Measurements from ENCODE around the gene TMED4. TPM values are rescaled to one million over a fixed set of nuclear protein-coding genes. Genes with fewer than 3 reads are reported as not detected.

TMED4 gene
- total RNA-seq, 1 experiment from 2014 or later, result 62.4 TPM

DNA sequence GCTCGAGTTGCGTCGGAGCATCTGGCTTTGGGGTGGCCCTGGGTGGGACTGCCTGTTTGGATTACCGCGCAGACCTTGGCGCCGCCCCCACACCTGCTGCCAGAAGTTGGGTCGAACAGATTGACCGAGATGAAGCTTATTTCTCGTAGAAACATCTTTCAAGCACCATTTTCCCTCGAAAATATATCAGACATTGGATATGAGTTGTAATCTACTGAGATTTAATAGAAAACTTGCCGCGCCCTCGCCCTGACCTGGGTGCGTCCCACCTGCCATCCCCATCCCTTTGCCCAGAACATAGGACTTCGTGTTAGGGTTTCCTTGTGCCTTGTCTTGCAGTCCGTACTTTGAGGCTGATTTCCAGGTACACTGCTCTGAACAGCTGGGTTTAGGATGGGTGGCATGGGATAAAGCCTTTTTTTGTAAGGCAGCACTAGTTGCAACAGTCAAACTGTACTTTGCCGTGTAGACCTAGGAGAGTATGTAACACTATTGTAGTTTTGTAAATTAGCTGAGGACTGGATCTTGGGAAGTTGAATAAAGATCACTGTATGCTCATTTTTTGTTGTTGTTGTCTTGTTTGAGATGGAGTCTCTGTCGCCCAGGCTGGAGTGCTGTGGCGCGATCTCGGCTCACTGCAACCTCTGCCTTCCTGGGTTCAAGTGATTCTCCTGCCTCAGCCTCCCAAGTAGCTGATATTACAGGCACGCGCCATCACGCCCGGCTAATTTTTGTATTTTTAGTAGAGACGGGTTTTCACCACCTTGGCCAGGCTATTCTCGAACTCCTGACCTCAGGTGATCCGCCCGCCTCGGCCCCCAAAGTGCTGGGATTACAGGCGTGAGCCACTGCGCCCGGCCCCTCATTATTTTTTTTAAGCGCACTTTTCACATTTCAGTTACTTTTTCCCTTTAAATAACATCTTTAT lies 25.4 kb upstream of the TMED4 start:
- H3K27me3 ChIP-seq (ENCODE audit: insufficient read depth, low read length), result no peaks in the 10 kb centered on the region
- H3K79me2 ChIP-seq (ENCODE audit: insufficient read depth, low read length), result peaks cover 20% of the 10 kb centered on the region; the same call in 1 of the 2 replicates
- H3K9me3 ChIP-seq (ENCODE audit: control insufficient read depth, low read depth, low read length), result no peaks in the 10 kb centered on the region
- H3K9me3 Mint-ChIP-seq, result no peaks in the 10 kb centered on the region; a peak in 1 of 5 replicates
- peaks cover 9 to 19% of the 10 kb centered on the region in 2 experiments for H3K4me1 Mint-ChIP-seq
- H3K23me2 ChIP-seq (ENCODE audit: insufficient read length, low read depth, low read length, poor library complexity, severe bottlenecking), result peaks cover 4% of the 10 kb centered on the region
- H4K20me1 ChIP-seq (ENCODE audit: control insufficient read depth, insufficient read depth, insufficient read length), result no peaks in the 10 kb centered on the region
- no peak overlapping the region for H3T11ph ChIP-seq (ENCODE audit: low read length)
- H3K14ac ChIP-seq (ENCODE audit: insufficient read depth, low read length), result peak overlapping the region; percentile 81
- no peak overlapping the region for H2AK5ac ChIP-seq (ENCODE audit: insufficient read length, low read length)
- WGBS (ENCODE audit: extremely low coverage, insufficient read length, low lambda C conversion rate), result no CpG with 5 or more reads among the region's 35 CpGs
- H3K56ac ChIP-seq (ENCODE audit: insufficient read length, low read depth, low read length), result no peak overlapping the region
- no peak overlapping the region for H4K8ac ChIP-seq (replicated peaks; ENCODE audit: insufficient read length, low read depth, low read length)
- TF ChIP-seq, protein P1, sequence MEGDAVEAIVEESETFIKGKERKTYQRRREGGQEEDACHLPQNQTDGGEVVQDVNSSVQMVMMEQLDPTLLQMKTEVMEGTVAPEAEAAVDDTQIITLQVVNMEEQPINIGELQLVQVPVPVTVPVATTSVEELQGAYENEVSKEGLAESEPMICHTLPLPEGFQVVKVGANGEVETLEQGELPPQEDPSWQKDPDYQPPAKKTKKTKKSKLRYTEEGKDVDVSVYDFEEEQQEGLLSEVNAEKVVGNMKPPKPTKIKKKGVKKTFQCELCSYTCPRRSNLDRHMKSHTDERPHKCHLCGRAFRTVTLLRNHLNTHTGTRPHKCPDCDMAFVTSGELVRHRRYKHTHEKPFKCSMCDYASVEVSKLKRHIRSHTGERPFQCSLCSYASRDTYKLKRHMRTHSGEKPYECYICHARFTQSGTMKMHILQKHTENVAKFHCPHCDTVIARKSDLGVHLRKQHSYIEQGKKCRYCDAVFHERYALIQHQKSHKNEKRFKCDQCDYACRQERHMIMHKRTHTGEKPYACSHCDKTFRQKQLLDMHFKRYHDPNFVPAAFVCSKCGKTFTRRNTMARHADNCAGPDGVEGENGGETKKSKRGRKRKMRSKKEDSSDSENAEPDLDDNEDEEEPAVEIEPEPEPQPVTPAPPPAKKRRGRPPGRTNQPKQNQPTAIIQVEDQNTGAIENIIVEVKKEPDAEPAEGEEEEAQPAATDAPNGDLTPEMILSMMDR (conservative IDR thresholded peaks at IDR 0.05), result no peak
- no peak overlapping the region for H3K23ac ChIP-seq (ENCODE audit: insufficient read length, low read depth, low read length)
- H3K4me3 Mint-ChIP-seq, result peak overlapping the region; percentile 91 to 94
- no peak overlapping the region for H2AFZ ChIP-seq (ENCODE audit: low read length)
- H2BK20ac ChIP-seq (ENCODE audit: low read depth, low read length, poor library complexity, severe bottlenecking), result no peak overlapping the region
- H3K18ac ChIP-seq (ENCODE audit: insufficient read length, low read depth, low read length), result peak overlapping the region; percentile 53
- H3K9ac ChIP-seq (ENCODE audit: extremely low read depth, insufficient read length, low read length), result peak overlapping the region; percentile 94
- peak overlapping the region; percentile 98 for H3K4me2 ChIP-seq (ENCODE audit: insufficient read depth, insufficient read length, low read length)
- H4K91ac ChIP-seq (ENCODE audit: insufficient read length, low read depth, low read length), result no peak overlapping the region
- no peak overlapping the region; the same call in 1 of the 2 replicates for H3K4ac ChIP-seq (ENCODE audit: low read depth, low read length)
- H2BK5ac ChIP-seq (ENCODE audit: insufficient read length, low read length), result no peak overlapping the region
- H3K27me3 Mint-ChIP-seq (ENCODE audit: low read depth), result peaks cover 2% of the 10 kb centered on the region; the same call in 1 of the 2 replicates
- H3K4me1 ChIP-seq (ENCODE audit: insufficient read depth, low read length), result no peaks in the 10 kb centered on the region; the same call in 1 of the 2 replicates
- H2BK120ac ChIP-seq (ENCODE audit: low read depth, low read length, poor library complexity, severe bottlenecking), result no peak overlapping the region
- no peak overlapping the region for H2BK12ac ChIP-seq (ENCODE audit: insufficient read length, low read depth, low read length)
- no peak overlapping the region for H2BK15ac ChIP-seq (ENCODE audit: low read depth, low read length)
- DNase-seq, result no peak
- H4K5ac ChIP-seq (ENCODE audit: insufficient read length, low read depth, low read length), result no peak overlapping the region
- H3K27ac ChIP-seq (ENCODE audit: insufficient read length, low read depth, low read length), result peak overlapping the region; percentile 42
- H3K36me3 Mint-ChIP-seq (ENCODE audit: insufficient read depth in 1 of 3, low read depth in 3 of 3), result peaks cover 4 to 11% (median 10%) of the 10 kb centered on the region in 3 experiments
- peak overlapping the region; percentile 98 to 99 (median 99) for H3K27ac Mint-ChIP-seq
- H3K79me1 ChIP-seq (ENCODE audit: insufficient read depth, low read depth, low read length, poor library complexity, severe bottlenecking), result peaks cover 3% of the 10 kb centered on the region
